Measurements from ENCODE around the gene ILKAP.

- no peak for TF ChIP-seq EZH2 (IDR thresholded peaks at IDR 0.05; ENCODE audit: insufficient read depth, poor library complexity, severe bottlenecking)
- no peak for TF ChIP-seq EZH2phosphoT487 (IDR thresholded peaks at IDR 0.05; ENCODE audit: insufficient read depth, low read depth)
Observed at GRCh38 chr2:238137885-238138284, 65.6 kb downstream of the ILKAP start.

Data from GM23248 (cell line).